ENCODE data around the gene EPAS1.

GRCh38 chr2:46305767-46306166, 8.6 kb downstream of the EPAS1 start:
- TF ChIP-seq, protein P1, sequence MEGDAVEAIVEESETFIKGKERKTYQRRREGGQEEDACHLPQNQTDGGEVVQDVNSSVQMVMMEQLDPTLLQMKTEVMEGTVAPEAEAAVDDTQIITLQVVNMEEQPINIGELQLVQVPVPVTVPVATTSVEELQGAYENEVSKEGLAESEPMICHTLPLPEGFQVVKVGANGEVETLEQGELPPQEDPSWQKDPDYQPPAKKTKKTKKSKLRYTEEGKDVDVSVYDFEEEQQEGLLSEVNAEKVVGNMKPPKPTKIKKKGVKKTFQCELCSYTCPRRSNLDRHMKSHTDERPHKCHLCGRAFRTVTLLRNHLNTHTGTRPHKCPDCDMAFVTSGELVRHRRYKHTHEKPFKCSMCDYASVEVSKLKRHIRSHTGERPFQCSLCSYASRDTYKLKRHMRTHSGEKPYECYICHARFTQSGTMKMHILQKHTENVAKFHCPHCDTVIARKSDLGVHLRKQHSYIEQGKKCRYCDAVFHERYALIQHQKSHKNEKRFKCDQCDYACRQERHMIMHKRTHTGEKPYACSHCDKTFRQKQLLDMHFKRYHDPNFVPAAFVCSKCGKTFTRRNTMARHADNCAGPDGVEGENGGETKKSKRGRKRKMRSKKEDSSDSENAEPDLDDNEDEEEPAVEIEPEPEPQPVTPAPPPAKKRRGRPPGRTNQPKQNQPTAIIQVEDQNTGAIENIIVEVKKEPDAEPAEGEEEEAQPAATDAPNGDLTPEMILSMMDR (IDR thresholded peaks at IDR 0.05): no peak
- TF ChIP-seq EZH2phosphoT487 (IDR thresholded peaks at IDR 0.05): no peak
